HG03097 (cell line): ENCODE measurements around the gene NOS1.

Experiments used
- ATAC-seq: cut with Tn5 transposase; IDR thresholded peaks from one replicate; pipeline ENCODE4 v1.9.1; 2021; ENCODE audit not compliant: unreplicated experiment, low FRiP score

Gene NOS1

DNA sequence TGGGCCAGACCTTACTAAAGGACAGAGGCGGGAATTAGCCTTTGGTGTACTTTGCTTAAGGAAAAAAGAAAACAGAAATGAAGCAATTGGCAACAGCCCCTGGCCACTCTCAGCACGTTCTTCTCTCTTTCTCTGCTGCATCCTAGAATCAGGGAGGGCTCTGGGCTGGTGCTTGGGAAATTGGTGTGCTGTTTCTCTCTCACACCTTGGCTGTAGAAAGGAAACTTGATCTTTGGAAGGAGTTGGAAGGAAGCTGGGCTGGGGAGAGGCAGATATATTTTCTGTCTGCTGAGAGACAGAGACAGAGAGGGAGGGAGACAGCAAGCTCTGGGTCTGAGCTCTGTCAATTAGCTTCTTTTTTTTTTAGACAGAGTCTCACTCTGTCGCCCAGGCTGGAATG, 27.4 kb downstream of the NOS1 start:
- ATAC-seq = no peak

DNA sequence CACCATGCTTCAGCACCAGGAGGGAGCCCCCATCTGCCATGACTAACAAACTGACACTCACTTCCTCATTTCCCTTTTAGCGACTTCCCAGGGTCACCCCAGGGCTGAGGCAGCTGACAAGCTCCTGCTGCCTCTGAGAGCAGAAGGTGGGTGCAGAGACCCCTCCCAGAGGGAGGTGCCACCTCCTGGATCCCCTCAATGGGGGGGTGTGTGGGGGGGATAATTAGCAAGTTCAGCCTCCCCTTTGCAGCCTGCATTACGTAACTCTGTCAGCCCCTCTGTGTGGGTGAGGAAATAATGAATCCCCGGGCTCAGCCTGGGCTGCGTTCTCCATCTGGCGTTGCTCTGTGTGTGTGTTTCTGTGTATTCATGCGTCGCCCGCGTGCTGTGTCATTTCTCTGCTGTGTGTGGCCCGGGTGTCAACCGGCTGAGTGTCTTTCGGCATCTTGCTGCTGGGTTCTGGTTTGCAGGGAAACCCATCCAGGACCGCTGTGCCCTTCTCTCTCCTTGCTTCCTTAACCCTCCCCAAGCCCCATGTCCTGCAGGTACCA, 28.0 kb downstream of the NOS1 start:
- no peak for ATAC-seq

DNA sequence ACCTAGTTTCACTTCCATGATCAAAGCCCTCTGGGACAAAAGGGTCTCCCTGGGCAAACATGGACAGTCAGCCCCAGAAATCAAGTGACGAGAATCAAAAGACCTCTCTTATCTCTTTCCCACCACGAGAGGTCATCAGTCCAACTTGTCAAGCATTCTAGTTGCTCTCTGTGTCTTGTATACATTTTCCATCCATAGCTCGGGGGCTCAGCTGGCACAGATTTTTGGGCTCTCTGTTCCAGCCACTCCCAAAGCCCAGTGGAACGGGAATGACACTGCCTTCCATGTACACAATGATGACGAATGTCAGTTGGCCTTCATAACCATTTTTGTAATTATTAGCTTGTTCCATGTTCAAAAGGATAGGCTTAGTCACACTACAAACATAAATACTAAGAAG, 29.7 kb downstream of the NOS1 start:
- ATAC-seq = no peak

DNA sequence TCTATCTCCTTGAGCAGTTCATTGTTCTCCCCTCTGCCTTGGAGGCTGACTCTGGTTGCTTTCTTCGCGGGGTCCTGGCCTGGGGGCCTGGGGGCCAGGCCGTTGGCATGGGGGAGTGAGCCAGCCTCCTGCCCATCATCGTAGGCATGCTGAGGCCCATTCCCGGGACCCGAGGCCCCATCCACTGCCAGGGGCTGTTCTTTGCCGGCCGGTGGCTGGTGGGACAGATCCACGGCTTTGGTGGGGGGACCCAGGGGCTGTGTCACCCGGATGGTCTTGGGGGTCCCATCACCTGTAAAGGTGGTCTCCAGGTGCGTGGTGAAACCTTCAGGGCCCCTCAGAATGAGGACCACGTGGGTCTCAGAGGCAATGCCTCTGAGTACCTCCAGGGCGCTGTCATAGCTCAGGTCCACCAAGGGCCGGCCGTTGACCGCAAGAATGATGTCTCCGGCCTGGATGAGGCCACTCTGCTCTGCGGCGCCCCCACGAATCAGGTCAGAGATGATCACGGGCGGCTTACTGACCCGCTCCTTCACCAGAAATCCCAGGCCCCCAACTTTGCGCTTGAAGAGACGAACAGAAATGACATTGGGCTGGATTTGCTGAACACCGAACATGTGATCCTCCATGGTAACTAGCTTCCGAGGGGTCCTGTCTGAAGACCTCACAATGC, 30.8 kb downstream of the NOS1 start:
- no peak for ATAC-seq

DNA sequence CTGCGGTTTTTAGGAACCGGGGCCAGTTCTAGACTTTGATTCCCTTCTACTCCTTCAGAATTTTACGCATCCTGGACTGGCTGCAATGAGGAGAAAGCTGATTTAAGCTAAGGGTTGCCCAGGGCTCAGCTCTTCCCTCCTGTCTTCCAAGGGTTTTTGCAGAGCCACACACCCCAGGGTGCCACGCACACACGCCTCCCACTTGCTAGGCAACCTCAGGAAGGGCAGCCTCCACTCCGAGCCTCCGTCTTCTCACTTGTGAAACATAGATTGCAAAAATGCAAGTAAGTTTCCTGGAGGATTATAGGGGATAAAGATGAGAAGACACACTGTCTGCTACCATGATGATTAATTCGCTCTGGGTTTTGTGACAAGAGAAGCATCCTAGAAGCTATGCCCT, 31.7 kb downstream of the NOS1 start:
- ATAC-seq = no peak

DNA sequence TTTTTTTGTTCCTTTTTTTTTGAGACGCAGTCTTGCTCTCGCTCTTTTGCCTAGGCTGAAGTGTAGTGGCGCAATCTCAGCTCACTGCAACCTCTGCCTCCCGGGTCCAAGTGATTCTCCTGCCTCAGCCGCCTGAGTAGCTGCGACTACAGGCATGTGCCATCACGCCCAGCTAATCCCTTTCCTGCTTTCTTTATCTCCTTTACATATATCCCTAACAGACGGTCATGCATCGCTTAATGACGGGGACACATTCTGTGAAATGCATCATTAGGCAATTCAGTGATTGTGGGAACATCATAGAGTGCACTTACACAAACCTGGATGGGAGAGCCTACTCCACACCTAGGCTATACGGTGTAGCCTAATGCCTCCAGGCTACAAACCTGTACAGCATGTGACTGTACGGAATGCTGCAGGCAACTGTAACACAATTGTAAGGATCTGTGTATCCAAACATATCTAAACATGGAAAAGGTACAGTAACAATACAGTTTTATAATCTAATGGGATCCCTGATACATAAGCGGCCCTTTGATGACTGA, 32.8 kb downstream of the NOS1 start:
- ATAC-seq = no peak

DNA sequence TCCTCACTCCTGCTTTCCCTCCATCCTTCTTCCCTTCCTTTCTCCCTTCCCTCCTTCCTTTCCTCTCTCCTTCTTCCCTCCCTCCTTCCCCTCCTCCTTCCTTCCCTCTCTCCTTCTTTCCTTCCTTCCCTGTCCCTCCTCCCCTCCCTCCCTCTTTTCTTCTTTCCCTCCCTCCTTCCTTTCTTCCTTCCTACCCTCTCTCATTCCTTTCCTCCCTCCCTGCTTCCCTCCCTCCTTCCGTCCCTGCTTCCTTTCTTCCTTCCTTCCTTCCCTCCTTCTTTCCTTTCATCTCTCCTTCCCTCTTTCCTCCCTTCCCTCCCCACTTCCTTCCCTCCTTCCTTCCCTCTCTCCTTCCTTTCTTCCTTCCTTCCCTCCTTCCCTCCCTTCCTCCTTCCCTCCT, 39.0 kb downstream of the NOS1 start:
- no peak for ATAC-seq

DNA sequence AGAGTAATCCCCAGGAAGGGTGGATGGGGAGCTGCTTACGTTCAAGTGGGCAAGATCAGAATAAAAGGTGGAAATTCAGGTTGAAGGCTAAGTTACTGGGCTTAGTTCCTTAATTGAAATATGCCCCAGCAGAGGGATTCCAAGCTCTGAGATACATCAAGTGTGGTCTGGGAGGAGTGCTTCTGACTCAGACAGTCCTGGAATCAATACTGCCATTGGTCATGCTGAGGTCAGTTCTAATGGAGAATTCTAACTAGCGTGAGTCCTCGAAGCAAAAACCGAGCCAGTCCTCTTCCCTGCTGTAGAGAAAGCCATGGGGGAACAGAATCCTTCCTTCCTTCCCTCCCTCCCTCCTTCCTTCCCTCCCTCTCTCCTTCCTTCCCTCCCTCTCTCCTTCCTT, 39.9 kb downstream of the NOS1 start:
- no peak for ATAC-seq

DNA sequence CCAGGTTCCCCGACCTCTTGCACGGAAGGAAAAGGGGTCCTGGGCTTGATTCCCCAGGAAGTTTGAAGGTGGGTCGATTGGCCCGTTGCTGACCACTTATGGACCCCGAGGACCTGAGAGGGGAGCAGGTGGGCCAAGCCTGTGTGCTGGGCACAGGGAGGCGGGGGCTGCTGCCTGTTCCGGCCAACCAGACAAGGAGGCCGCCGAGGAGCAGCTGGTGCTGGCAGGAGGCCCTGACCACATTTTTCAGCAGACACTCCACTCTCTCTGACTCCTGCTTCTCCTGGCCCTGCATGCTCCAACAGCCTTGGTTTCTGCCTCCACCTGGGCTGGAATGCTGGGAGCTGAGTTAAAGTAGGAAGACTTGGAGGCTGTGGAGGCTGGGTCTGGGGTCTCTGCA, 42.8 kb downstream of the NOS1 start:
- no peak for ATAC-seq

DNA sequence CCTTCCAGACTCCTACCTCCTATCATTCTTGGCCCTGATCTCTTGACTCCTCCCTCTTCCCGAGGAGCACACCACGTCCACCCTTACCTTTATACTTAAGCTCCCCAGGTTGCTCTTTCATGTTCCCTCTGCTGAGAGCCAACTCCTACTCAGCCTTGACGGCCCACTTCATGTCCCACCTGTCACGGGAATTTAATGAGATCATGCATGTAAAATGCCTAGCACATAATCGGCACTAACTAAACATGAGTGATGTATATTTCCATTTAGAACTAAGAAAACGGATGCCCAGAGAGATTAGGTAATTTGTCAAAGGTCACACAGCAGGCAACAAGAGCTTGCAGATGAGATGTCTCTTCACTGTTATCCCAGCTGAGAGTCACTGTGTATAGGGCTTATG, 45.1 kb downstream of the NOS1 start:
- ATAC-seq = no peak

DNA sequence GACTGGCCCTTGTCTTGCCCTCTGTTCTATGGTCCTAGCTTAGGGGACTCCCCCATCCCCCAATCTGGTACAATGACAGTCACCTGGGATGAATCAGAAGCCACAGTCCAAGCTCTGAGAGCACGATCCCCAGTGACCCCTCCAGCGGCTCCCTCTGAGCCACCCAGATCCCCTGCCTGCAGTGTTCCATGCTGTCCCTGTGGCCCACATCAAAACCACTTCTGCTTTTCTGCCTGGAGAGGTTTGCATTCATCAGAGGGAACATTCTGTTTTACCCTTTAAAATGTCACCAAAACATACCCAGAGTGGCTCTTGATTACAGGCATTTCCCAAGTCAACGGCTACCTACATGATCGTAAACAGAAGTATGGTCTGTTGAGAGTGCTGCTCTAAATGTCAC, 47.5 kb downstream of the NOS1 start:
- ATAC-seq = no peak

DNA sequence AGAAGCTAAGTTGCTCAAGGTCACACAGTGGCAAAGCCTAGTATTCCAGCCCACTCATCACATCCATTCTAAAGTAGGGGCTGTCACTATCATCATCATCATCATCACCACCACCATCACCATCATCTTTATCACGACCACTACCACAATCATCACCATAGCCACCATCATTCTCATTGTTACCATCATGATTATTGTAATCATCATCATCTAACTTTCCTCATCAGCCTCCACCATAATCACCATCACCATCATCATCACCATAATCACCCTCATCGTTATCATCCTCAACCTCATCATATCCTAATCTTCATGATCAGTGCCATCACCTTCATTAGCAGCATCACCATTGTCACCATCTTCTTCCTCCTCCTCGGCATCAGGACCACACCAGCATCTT, 48.7 kb downstream of the NOS1 start:
- ATAC-seq = no peak

DNA sequence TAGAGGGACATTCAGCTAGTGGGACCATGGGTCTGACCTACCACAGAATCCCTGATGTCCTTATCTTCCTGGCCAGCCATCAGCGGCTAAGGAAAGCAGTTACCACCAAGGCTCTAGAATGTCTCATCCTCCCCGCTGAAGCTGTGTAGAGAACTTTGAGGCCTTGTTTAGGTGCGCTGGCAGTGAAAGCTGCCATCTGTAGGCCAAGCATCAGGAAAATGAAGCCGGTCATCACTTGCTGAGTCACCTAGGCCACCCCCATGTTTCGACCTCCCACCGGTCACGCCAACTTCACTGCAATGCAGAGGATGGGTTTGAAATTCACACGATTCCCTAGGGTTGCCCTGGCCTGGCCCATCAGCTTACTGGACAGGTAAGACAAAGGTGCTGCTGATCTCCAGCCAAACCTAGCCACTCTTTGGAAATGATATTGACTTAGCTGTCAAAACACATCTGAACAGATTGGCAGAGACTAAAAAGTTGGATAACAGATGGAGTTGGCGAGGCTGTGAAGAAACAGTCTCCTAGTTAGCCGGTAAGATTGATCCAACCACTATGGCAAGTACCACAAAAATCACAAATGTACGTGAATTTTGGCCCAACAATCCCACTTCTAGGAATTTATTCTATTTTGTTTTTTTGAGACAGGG, 52.0 kb downstream of the NOS1 start:
- no peak for ATAC-seq

DNA sequence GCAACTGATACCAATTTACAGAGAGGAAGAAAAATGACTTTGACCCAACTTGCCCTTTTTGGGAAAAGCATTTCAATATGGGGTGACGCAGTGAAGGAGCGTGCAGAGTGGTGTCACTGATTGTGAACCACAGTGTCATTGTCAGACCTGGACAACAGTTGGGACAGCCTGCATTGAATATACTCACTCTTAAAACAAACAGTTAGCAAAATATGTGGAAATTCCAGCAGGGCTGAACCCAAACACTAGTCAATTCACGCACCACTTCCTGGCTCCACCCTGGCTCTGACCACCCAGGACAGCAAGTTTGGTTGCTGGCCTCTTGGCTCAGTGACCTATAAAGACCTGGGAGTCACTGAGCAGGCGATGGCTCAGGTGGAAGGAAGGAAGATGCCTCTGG, 61.3 kb downstream of the NOS1 start:
- ATAC-seq = no peak

DNA sequence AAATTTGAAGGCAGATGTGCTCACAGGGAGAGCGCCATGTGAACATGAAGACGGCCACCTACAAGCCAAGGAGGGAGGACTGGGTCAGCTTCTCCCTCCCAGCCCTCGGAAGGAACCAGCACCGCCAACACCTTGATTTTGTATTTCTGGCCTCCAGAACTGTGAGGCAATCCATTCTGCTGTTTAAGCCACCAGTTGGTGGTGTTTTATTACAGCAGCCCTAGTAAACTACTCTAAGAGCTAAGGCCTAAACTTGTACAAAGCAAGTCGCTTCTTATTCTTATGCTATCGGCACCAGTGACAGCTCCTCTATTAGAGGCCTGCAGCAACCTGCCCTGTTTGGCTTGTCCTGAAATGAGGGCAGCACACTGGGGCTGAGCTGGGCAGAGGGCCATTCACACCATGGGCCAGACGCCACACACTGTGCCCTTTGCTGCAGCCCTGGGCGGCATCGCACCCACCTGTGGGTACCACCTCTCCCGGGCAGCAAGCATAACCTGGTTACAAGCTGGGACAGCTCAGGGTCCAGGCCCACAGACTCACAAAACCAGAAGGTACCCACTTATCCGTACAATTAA, 62.7 kb downstream of the NOS1 start:
- no peak for ATAC-seq

DNA sequence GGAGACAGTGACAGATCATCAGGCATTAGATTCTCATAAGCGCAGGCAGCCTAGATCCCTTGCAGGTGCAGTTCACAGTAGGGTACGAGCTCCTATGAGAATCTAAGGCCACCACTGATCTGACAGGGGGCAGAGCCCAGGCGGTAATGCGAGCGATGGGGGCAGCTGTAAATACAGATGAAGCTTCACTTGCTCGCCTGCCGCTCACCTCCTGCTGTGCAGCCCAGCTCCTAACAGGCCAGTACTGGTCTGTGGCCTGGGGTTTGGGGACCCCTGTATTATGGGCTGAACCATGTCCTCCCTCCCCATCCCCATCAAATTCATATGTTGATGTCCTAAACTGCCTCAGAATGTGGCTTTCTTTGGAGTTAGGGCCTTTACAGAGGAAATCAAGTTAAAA, 63.2 kb downstream of the NOS1 start:
- ATAC-seq = no peak

DNA sequence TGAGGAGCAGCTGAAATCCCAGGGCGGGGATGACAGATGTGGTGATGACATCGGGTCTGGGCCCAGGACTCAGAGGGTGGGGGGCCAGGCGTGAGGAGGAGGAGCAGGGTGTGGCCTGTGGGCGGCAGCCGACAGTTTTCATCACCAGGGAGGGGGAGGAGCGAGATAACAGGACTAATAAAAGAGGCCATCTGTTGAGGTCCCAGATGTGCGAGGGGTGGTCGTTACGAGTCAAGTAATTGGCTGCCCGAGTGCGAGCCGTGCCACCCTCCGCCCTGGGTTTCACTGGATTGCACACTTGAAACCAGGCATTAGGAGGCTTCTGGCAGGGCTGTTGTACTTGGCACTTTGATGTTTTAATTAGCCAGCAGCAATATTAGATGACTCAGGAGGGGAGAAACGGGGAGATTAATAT, 67.2 kb downstream of the NOS1 start:
- ATAC-seq = no peak

DNA sequence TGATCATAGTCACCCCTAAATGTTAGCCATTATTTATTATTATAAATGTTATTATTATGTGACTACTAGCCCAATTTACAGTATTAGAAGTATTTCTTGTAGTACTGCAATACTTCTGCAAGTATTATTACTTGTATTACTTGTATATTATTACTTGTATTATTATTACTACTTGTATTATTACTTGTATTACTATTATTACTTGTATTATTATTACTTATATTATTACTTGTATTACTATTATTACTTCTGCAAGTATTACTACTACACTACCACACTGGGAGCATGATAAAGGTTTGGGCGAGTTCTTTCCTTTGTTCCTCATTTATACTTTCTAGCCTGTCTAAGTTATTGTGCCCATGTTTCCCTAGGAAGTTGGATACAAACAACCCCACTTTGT, 67.9 kb downstream of the NOS1 start:
- no peak for ATAC-seq

DNA sequence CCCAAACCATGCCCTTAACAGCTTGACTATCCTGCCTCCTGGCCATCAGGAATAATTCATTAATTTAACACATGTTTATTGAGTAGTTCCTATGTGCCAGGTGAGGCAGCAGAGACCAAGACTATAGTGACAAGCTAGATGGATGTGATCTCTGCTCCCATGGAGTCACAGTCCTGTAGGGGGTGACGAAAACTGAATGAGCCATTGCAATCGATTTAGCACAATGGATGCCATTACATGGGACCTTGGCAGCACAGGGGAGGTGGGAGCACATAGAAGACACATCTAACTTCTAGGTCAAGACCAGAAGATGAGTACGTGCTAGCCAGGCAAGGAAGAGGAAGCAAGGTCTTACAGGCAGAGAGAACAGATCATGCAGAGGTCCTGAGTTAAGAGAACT, 68.7 kb downstream of the NOS1 start:
- no peak for ATAC-seq

DNA sequence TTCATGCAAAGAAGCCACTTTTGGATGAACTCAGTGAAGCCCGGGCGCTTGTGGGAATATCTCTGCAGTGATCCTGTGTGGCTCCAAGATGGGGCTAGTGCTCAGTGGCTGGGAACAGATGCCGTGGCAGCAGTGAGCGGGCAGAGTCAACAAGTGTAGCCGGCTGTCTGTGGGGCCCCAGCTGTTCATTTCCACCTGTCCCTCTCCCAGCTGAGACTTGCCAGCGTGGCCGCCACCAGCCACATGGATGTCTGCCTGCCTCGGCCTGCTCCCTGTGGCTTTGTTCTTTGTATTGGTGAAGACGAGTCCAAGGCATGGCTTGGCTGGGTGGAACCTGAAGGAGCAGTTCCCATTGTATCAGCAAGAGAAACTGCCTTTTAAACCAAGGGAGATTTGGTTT, 77.3 kb downstream of the NOS1 start:
- no peak for ATAC-seq

DNA sequence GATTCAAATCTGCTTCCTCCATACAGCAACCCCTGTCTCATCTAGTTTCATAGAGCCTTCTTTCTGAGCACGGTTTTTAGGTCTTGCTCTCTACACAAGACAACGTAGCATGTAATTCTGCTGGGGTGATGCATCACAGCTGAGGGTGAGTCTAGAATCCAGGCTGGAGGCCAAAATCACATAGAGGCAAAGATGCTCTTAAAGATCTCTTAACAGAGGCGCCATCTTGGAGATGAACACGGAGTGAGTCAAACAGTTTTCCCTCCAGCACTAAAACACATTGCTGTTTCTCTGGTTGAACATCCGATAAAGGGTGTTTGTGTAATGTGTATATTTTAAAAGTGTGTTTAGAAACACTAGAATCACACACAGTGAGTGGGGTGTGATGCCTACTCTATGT, 78.9 kb downstream of the NOS1 start:
- ATAC-seq = no peak
